ENCODE measurements around the gene RBMS3. TPM values are rescaled to one million over a fixed set of nuclear protein-coding genes. Genes with fewer than 3 reads are reported as not detected.

Gene RBMS3
- total and polyA plus RNA-seq, 2 donors = 12.8 to 19.9 TPM

DNA sequence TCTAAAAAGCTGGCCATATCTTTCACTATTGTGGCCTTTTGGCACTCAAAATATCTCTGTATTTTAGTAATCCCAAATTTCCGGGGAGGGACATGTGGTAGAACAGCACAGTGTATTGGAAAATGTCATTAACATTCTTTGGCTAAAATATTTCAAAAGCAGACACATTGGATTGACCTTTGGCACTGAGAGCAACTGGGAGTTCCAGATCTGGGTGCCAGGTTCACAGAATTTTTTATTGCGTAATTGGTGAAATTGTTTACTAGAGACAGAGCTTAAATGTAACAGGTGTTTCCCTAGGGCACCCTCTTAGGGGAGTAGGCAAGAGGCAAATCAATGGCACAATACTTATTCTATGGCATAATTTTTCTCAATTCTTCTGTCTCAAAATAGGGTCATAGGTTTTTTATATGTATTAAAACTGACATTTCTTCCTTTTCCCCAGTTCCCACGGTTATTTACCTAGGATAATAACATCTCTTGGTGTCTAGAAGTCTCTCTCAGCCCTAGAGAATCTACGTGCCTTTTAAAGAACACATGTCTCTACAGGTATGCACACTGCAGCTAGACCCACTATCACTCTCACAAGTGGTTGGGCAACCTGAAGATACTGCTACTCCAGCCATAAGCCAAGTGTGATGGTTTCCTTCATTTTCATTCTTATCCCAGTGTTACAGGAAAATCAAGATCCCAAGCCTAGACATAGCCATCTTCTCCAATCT lies 10.6 kb downstream of the RBMS3 start:
- 95% methylated on average over 4 of the region's 4 CpGs for WGBS
- DNase-seq (ENCODE audit: low read depth in 6 of 9, low spot score in 9 of 9) = no peak
- no peak overlapping the region for H3K27ac ChIP-seq (ENCODE audit: low read depth in 1 of 2, low read length in 1 of 2)
- H3K4me1 ChIP-seq (ENCODE audit: control insufficient read depth in 2 of 2, insufficient read depth in 2 of 2, low read length in 2 of 2) = no peaks in the 10 kb centered on the region
- no peak overlapping the region for H3K4me3 ChIP-seq (ENCODE audit: low read length in 2 of 2)
- H3K27me3 ChIP-seq (ENCODE audit: control insufficient read depth in 2 of 2, insufficient read depth in 1 of 2, low read length in 1 of 2) = no peaks in the 10 kb centered on the region
- no peaks in the 10 kb centered on the region for H3K9me3 ChIP-seq (ENCODE audit: control insufficient read depth in 2 of 2, insufficient read depth in 1 of 2, low read length in 1 of 2)
- H3K36me3 ChIP-seq (ENCODE audit: control insufficient read depth in 2 of 2, insufficient read depth in 2 of 2, low read length in 1 of 2) = no peaks in the 10 kb centered on the region

DNA sequence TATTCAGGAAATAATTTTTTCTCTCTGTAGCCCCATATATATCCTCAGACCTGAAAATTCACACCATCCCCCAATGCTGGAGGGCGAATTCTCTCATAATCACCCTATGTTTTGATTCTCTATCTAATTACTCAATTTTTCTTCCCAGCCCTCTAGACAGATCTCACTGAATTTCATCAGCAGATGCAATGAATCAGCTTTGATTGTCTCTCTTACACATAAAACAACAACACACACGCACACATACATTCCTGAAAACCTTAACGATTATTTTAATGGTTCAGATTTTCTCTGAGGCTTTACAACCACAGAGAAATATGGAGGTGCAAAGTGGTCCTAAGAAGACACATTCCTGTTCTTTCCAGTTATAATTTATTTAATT lies 11.1 kb downstream of the RBMS3 start:
- 96% methylated on average over 3 of the region's 3 CpGs for whole genome bisulfite sequencing
- H3K4me3 ChIP-seq (ENCODE audit: low read length in 2 of 2) = no peak overlapping the region
- no peaks in the 10 kb centered on the region for H3K36me3 ChIP-seq (ENCODE audit: control insufficient read depth in 2 of 2, insufficient read depth in 2 of 2, low read length in 1 of 2)
- no peak for DNase-seq (ENCODE audit: low read depth in 6 of 9, low spot score in 9 of 9)
- no peak overlapping the region for H3K27ac ChIP-seq (ENCODE audit: low read depth in 1 of 2, low read length in 1 of 2)
- H3K27me3 ChIP-seq (ENCODE audit: control insufficient read depth in 2 of 2, insufficient read depth in 1 of 2, low read length in 1 of 2) = no peaks in the 10 kb centered on the region
- no peaks in the 10 kb centered on the region for H3K9me3 ChIP-seq (ENCODE audit: control insufficient read depth in 2 of 2, insufficient read depth in 1 of 2, low read length in 1 of 2)
- no peaks in the 10 kb centered on the region for H3K4me1 ChIP-seq (ENCODE audit: control insufficient read depth in 2 of 2, insufficient read depth in 2 of 2, low read length in 2 of 2)

DNA sequence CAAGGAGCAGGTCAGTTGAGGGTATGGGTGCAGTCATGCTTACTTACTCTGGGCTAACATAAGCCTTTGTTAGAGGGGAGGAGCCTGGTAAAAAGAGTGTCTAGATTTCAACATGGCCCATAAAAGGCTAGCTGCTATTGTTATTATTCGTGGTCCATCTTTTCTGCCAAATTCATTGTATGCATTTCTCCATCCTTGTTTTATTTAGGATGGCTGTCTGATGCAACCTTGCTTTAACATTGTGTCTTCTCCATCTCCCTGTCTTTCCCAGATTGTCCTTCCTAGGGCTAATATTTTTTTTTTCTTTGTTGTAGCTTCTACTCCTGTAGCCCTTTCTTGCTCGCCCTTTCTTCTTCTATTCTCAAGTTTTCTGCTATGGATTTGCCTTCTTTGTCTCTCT lies 12.6 kb downstream of the RBMS3 start:
- 47% methylated on average over 2 of the region's 2 CpGs for WGBS

DNA sequence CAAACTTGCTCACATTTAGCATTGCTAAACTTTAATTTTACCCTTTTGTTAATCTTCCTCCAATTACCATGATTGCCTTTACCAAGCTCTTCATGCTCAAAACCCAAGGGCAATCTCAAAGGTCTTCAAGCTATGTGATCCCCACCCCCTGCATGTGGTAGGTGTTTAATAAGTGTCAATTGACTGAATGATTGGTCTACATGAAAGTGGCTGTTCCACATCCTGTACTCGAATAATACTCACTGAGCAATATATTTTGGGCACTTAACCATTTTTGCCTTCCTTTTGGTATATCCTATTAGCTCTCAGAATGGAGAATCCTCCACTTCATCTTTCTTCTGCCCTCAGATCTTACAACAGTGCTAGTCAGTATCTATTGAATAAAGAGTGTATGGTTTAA lies 17.1 kb downstream of the RBMS3 start:
- no peak for DNase-seq (ENCODE audit: low read depth in 6 of 9, low spot score in 9 of 9)
- 96% methylated on average over 1 of the region's 1 CpG for WGBS

More for the DNA sequence above, 12.6 kb downstream of the RBMS3 start:
- DNase-seq (ENCODE audit: low read depth in 6 of 9, low spot score in 9 of 9) = no peak
- Histone ChIP-seq H3K27me3 (ENCODE audit: control insufficient read depth in 2 of 2, insufficient read depth in 1 of 2, low read length in 1 of 2) (no peaks in the 10 kb centered on the region), H3K4me1 (ENCODE audit: control insufficient read depth in 2 of 2, insufficient read depth in 2 of 2, low read length in 2 of 2) (no peaks in the 10 kb centered on the region), H3K9me3 (ENCODE audit: control insufficient read depth in 2 of 2, insufficient read depth in 1 of 2, low read length in 1 of 2) (no peaks in the 10 kb centered on the region), H3K36me3 (ENCODE audit: control insufficient read depth in 2 of 2, insufficient read depth in 2 of 2, low read length in 1 of 2) (no peaks in the 10 kb centered on the region), H3K4me3 (ENCODE audit: low read length in 2 of 2) (no peak overlapping the region), H3K27ac (ENCODE audit: low read depth in 1 of 2, low read length in 1 of 2) (no peak overlapping the region)

DNA sequence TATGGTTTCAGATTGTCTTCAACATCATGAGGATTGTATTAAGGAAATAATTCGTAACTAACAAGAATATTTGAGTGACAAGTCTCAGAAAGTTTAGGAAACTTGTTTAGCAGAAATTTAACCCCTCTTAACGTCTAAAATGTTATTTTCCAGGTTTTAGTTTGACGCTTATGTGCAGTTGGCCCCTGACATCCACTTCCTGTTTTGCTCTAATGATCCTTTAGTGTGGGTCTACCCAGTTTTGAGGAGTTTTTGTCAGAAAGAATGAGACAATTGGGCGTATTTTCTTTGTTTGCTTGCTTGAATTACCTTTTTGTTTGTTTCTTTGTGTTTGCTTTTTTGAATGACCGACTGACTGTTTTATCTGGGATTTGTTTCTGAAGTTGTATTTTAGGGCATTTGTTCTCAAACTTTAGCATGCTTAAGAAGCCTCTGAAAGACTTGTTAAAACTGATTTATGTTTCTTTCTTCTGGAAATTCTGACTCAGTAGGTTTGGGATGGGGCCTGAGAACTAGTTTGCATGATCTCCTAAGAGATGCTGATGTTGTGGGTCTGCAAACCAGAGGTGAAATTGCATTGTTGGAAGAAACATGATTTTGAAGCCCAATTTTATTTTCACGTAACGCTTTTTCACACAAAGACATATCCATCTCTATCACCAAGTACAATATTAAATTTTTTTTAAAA lies 20.6 kb downstream of the RBMS3 start:
- Histone ChIP-seq H3K27ac (ENCODE audit: low read depth in 1 of 2, low read length in 1 of 2) (peak overlapping the region in 1 of 2 donors; percentile 22), H3K4me3 (ENCODE audit: low read length in 2 of 2) (no peak overlapping the region), H3K4me1 (ENCODE audit: control insufficient read depth in 2 of 2, insufficient read depth in 2 of 2, low read length in 2 of 2) (peaks cover 0 to 5% of the 10 kb centered on the region in 2 donors), H3K36me3 (ENCODE audit: control insufficient read depth in 2 of 2, insufficient read depth in 2 of 2, low read length in 1 of 2) (no peaks in the 10 kb centered on the region), H3K27me3 (ENCODE audit: control insufficient read depth in 2 of 2, insufficient read depth in 1 of 2, low read length in 1 of 2) (no peaks in the 10 kb centered on the region), H3K9me3 (ENCODE audit: control insufficient read depth in 2 of 2, insufficient read depth in 1 of 2, low read length in 1 of 2) (no peaks in the 10 kb centered on the region)
- DNase-seq (ENCODE audit: low read depth in 6 of 9, low spot score in 9 of 9) = peak in 1 of 9 donors; percentile 48
- WGBS = 70% methylated on average over 7 of the region's 7 CpGs

More for the DNA sequence above, 17.1 kb downstream of the RBMS3 start:
- H3K27ac ChIP-seq (ENCODE audit: low read depth in 1 of 2, low read length in 1 of 2) = no peak overlapping the region
- no peak overlapping the region for H3K4me3 ChIP-seq (ENCODE audit: low read length in 2 of 2)
- H3K27me3 ChIP-seq (ENCODE audit: control insufficient read depth in 2 of 2, insufficient read depth in 1 of 2, low read length in 1 of 2) = no peaks in the 10 kb centered on the region
- no peaks in the 10 kb centered on the region for H3K9me3 ChIP-seq (ENCODE audit: control insufficient read depth in 2 of 2, insufficient read depth in 1 of 2, low read length in 1 of 2)
- H3K4me1 ChIP-seq (ENCODE audit: control insufficient read depth in 2 of 2, insufficient read depth in 2 of 2, low read length in 2 of 2) = peaks cover 0 to 5% of the 10 kb centered on the region in 2 donors
- no peaks in the 10 kb centered on the region for H3K36me3 ChIP-seq (ENCODE audit: control insufficient read depth in 2 of 2, insufficient read depth in 2 of 2, low read length in 1 of 2)

DNA sequence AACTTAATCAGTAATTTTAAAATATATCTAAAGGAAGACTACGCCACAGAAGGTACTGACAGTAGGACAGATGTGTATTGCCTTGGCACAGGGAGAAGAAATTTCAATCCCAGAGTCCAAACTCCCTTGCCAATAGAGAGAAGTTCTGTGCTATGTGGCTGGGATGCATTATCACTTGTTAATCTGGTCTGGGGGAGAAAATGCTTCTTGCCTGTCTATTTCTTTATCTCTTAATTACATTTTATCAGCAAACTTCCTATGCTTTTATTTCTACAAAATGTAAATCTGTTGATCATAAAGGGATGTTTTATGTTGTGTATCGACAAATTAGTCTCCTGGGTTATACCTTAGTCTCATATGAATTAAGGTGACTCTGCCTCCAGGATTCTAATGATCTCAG lies 21.7 kb downstream of the RBMS3 start:
- peaks cover 0 to 5% of the 10 kb centered on the region in 2 donors for H3K4me1 ChIP-seq (ENCODE audit: control insufficient read depth in 2 of 2, insufficient read depth in 2 of 2, low read length in 2 of 2)
- no peak overlapping the region for H3K4me3 ChIP-seq (ENCODE audit: low read length in 2 of 2)
- H3K27ac ChIP-seq (ENCODE audit: low read depth in 1 of 2, low read length in 1 of 2) = no peak overlapping the region
- 97% methylated on average over 2 of the region's 2 CpGs for WGBS
- H3K9me3 ChIP-seq (ENCODE audit: control insufficient read depth in 2 of 2, insufficient read depth in 1 of 2, low read length in 1 of 2) = no peaks in the 10 kb centered on the region
- H3K27me3 ChIP-seq (ENCODE audit: control insufficient read depth in 2 of 2, insufficient read depth in 1 of 2, low read length in 1 of 2) = no peaks in the 10 kb centered on the region
- no peaks in the 10 kb centered on the region for H3K36me3 ChIP-seq (ENCODE audit: control insufficient read depth in 2 of 2, insufficient read depth in 2 of 2, low read length in 1 of 2)
- no peak for DNase-seq (ENCODE audit: low read depth in 6 of 9, low spot score in 9 of 9)

DNA sequence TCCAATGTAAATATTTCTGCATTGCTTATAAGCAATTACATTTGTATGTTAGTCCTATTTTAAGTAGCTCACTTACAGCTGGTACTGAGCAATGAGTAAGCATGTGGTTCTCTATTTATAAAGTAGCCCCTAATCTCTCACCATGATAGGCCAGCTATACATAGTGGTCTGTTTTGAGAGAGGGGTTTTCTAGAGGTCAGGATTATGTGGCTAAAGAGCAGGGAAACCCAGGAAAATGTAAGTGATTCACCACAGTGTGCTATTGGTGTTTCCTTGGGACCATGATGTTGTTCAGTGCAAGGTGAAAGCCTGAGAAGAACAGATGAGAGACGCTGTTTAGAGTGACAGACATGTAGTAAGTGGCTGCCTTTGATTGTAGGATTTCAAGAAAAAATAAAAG lies 26.4 kb downstream of the RBMS3 start:
- Histone ChIP-seq H3K4me1 (ENCODE audit: control insufficient read depth in 2 of 2, insufficient read depth in 2 of 2, low read length in 2 of 2) (no peaks in the 10 kb centered on the region), H3K27ac (ENCODE audit: low read depth in 1 of 2, low read length in 1 of 2) (no peak overlapping the region), H3K36me3 (ENCODE audit: control insufficient read depth in 2 of 2, insufficient read depth in 2 of 2, low read length in 1 of 2) (no peaks in the 10 kb centered on the region), H3K4me3 (ENCODE audit: low read length in 2 of 2) (no peak overlapping the region), H3K9me3 (ENCODE audit: control insufficient read depth in 2 of 2, insufficient read depth in 1 of 2, low read length in 1 of 2) (no peaks in the 10 kb centered on the region), H3K27me3 (ENCODE audit: control insufficient read depth in 2 of 2, insufficient read depth in 1 of 2, low read length in 1 of 2) (no peaks in the 10 kb centered on the region)
- 98% methylated on average over 1 of the region's 1 CpG for WGBS
- DNase-seq (ENCODE audit: low read depth in 6 of 9, low spot score in 9 of 9) = no peak

DNA sequence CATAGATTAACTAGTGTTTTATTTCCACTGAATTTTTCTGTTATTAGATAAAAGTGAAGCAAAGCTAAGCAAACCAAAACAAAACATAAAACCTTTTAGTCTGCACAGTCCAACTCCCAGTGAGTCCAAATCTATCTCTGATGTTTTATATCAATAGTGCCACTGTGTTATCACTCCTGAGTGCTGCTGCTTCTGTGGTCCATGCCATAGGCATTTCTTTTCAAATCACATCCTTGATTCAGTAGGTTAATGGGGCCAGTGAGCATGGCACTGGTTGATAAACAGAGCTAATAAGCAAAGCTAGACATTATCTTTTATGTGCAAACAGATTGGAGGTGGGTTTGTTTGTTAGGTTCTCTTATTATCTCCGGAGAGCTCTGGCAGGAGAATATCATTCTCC lies 30.0 kb downstream of the RBMS3 start:
- DNase-seq (ENCODE audit: low read depth in 6 of 9, low spot score in 9 of 9) = no peak
- Histone ChIP-seq H3K27ac (ENCODE audit: low read depth in 1 of 2, low read length in 1 of 2) (no peak overlapping the region), H3K4me3 (ENCODE audit: low read length in 2 of 2) (no peak overlapping the region), H3K4me1 (ENCODE audit: control insufficient read depth in 2 of 2, insufficient read depth in 2 of 2, low read length in 2 of 2) (peaks cover 0 to 3% of the 10 kb centered on the region in 2 donors), H3K9me3 (ENCODE audit: control insufficient read depth in 2 of 2, insufficient read depth in 1 of 2, low read length in 1 of 2) (no peaks in the 10 kb centered on the region), H3K36me3 (ENCODE audit: control insufficient read depth in 2 of 2, insufficient read depth in 2 of 2, low read length in 1 of 2) (no peaks in the 10 kb centered on the region), H3K27me3 (ENCODE audit: control insufficient read depth in 2 of 2, insufficient read depth in 1 of 2, low read length in 1 of 2) (no peaks in the 10 kb centered on the region)
- 97% methylated on average over 1 of the region's 1 CpG for WGBS

DNA sequence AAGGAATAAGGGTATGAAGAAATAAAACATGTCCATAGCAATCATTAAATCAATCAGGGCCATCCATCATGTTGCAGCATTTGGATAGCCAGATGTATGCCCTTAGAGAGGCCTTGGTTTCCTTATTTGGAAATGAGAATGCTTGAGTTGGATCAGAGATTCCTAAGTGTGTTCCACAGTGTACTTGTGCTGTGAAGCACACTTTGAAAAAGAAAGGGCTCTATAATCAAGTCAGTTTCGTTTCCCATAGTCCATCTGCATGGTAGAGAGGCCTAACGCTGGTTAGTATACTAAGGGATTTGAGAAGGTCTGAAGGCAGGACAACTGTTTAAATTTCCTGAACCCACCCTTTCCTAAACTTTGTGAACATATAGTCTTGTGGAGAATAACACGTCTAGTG lies 30.9 kb downstream of the RBMS3 start:
- WGBS = 96% methylated on average over 3 of the region's 3 CpGs
- DNase-seq (ENCODE audit: low read depth in 6 of 9, low spot score in 9 of 9) = no peak
- no peaks in the 10 kb centered on the region for H3K27me3 ChIP-seq (ENCODE audit: control insufficient read depth in 2 of 2, insufficient read depth in 1 of 2, low read length in 1 of 2)
- H3K4me1 ChIP-seq (ENCODE audit: control insufficient read depth in 2 of 2, insufficient read depth in 2 of 2, low read length in 2 of 2) = peaks cover 0 to 3% of the 10 kb centered on the region in 2 donors
- no peaks in the 10 kb centered on the region for H3K9me3 ChIP-seq (ENCODE audit: control insufficient read depth in 2 of 2, insufficient read depth in 1 of 2, low read length in 1 of 2)
- H3K27ac ChIP-seq (ENCODE audit: low read depth in 1 of 2, low read length in 1 of 2) = no peak overlapping the region
- H3K36me3 ChIP-seq (ENCODE audit: control insufficient read depth in 2 of 2, insufficient read depth in 2 of 2, low read length in 1 of 2) = no peaks in the 10 kb centered on the region
- H3K4me3 ChIP-seq (ENCODE audit: low read length in 2 of 2) = no peak overlapping the region
